HepG2 (cell line): ENCODE measurements around the gene PCGF2. TPM values are rescaled to one million over a fixed set of nuclear protein-coding genes. Genes with fewer than 3 reads are reported as not detected.

Source experiments
- CBX2 ChIP-seq, 2 experiments: fragments of 200-600 bp in 1 of 2; sonication (generic); formaldehyde crosslinking in 1 of 2; IDR thresholded peaks; 2 replicates each; pipeline versions ENCODE4 v1.7.0 to v1.8.1; 2018 to 2022; ENCODE audit warnings: low read depth in 2 of 2, low read length in 1 of 2, mild to moderate bottlenecking in 1 of 2, missing genetic modification reagents in 1 of 2
- EEA1 ChIP-seq: sonication (generic); formaldehyde crosslinking; IDR thresholded peaks from 2 replicates; pipeline ENCODE4 v1.5.1; 2020; ENCODE audit warnings: mild to moderate bottlenecking, missing genetic modification reagents, borderline replicate concordance
- KDM5A ChIP-seq: fragments of 200-600 bp; sonication (generic); IDR thresholded peaks from 2 replicates; pipeline ENCODE4 v1.7.0; 2018; ENCODE audit warnings: antibody characterized with exemption, mild to moderate bottlenecking, low read length, borderline replicate concordance
- KLF13 ChIP-seq: sonication (generic); formaldehyde crosslinking; IDR thresholded peaks from 2 replicates; pipeline ENCODE4 v1.4.0; 2020; ENCODE audit warnings: mild to moderate bottlenecking, missing genetic modification reagents
- KMT2A ChIP-seq: sonication (generic); formaldehyde crosslinking; IDR thresholded peaks from 2 replicates; pipeline ENCODE4 v1.4.0; 2020; ENCODE audit warnings: missing genetic modification reagents
- POLR2G ChIP-seq: fragments of 200-400 bp; formaldehyde crosslinking; IDR thresholded peaks from 2 replicates; pipeline ENCODE4 v1.6.1; 2018; ENCODE audit warnings: mild to moderate bottlenecking, low read depth, low read length, moderate library complexity
- THAP8 ChIP-seq: sonication (generic); formaldehyde crosslinking; IDR thresholded peaks from 2 replicates; pipeline ENCODE4 v1.5.1; 2020; ENCODE audit warnings: missing genetic modification reagents, mild to moderate bottlenecking, borderline replicate concordance
- ZBTB46 ChIP-seq: sonication (generic); formaldehyde crosslinking; IDR thresholded peaks from 2 replicates; pipeline ENCODE4 v1.4.0; 2020; ENCODE audit warnings: mild to moderate bottlenecking, missing genetic modification reagents, borderline replicate concordance
- ZNF225 ChIP-seq: sonication (generic); formaldehyde crosslinking; IDR thresholded peaks from 2 replicates; pipeline ENCODE4 v1.4.0; 2020; ENCODE audit warnings: mild to moderate bottlenecking, missing genetic modification reagents
- ZNF414 ChIP-seq: sonication (generic); formaldehyde crosslinking; IDR thresholded peaks from 2 replicates; pipeline ENCODE4 v1.5.0; 2020; ENCODE audit warnings: missing genetic modification reagents
- polyA plus RNA-seq, 8 experiments: library from polyadenylated mRNA; depleted of rRNA in 3 of 8; stranded (reverse) in 7 of 8; unstranded in 1 of 8; fragments of >200 nt; fragmentation: Illumina TruSeq in 4 of 8; extraction: Trizol in 4 of 8; gene quantifications; 2 replicates each; pipeline versions ENCODE4 v1.2.1 to v1.2.3, GENCODE V29; 2011 to 2016; ENCODE audit warnings: low read depth in 4 of 8, missing spikeins in 1 of 8, mixed read lengths in 1 of 8; ENCODE audit not compliant: insufficient read depth in 1 of 8
- total RNA-seq, 5 experiments: library from RNA; depleted of rRNA; stranded (reverse); fragments of >200 nt; fragmentation: Illumina TruSeq; extraction: Trizol; gene quantifications; 2 replicates each; pipeline ENCODE4 v1.2.3, GENCODE V29; 2016; ENCODE audit warnings: low read depth in 1 of 5
- TF ChIP-seq, protein P1 (sequence below): sonication (generic); formaldehyde crosslinking; IDR thresholded peaks from 2 replicates; pipeline ENCODE4 v1.5.1; 2020; ENCODE audit warnings: mild to moderate bottlenecking, missing genetic modification reagents, borderline replicate concordance
- TF ChIP-seq, protein P2 (sequence below): sonication (generic); formaldehyde crosslinking; IDR thresholded peaks from 2 replicates; pipeline ENCODE4 v1.4.0; 2020; ENCODE audit warnings: mild to moderate bottlenecking, missing genetic modification reagents, borderline replicate concordance

Gene PCGF2
- total and polyA plus RNA-seq, 2 of the 13 experiments (the other 11 are each of a cell fraction or from before 2014, with no cell fraction given) = 11.6 to 29.4 TPM

- TF ChIP-seq, protein P1, sequence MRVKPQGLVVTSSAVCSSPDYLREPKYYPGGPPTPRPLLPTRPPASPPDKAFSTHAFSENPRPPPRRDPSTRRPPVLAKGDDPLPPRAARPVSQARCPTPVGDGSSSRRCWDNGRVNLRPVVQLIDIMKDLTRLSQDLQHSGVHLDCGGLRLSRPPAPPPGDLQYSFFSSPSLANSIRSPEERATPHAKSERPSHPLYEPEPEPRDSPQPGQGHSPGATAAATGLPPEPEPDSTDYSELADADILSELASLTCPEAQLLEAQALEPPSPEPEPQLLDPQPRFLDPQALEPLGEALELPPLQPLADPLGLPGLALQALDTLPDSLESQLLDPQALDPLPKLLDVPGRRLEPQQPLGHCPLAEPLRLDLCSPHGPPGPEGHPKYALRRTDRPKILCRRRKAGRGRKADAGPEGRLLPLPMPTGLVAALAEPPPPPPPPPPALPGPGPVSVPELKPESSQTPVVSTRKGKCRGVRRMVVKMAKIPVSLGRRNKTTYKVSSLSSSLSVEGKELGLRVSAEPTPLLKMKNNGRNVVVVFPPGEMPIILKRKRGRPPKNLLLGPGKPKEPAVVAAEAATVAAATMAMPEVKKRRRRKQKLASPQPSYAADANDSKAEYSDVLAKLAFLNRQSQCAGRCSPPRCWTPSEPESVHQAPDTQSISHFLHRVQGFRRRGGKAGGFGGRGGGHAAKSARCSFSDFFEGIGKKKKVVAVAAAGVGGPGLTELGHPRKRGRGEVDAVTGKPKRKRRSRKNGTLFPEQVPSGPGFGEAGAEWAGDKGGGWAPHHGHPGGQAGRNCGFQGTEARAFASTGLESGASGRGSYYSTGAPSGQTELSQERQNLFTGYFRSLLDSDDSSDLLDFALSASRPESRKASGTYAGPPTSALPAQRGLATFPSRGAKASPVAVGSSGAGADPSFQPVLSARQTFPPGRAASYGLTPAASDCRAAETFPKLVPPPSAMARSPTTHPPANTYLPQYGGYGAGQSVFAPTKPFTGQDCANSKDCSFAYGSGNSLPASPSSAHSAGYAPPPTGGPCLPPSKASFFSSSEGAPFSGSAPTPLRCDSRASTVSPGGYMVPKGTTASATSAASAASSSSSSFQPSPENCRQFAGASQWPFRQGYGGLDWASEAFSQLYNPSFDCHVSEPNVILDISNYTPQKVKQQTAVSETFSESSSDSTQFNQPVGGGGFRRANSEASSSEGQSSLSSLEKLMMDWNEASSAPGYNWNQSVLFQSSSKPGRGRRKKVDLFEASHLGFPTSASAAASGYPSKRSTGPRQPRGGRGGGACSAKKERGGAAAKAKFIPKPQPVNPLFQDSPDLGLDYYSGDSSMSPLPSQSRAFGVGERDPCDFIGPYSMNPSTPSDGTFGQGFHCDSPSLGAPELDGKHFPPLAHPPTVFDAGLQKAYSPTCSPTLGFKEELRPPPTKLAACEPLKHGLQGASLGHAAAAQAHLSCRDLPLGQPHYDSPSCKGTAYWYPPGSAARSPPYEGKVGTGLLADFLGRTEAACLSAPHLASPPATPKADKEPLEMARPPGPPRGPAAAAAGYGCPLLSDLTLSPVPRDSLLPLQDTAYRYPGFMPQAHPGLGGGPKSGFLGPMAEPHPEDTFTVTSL (CRISPR knock-in tag) = no peak
- no peak for TF ChIP-seq CBX2 (IDR thresholded peaks at IDR 0.05; ENCODE audit: low read depth, low read length)
- TF ChIP-seq CBX2 (CRISPR knock-in tag; IDR thresholded peaks at IDR 0.05; ENCODE audit: low read depth) = peak; percentile 48; the same call in 1 of the 2 replicates
- no peak for TF ChIP-seq KLF13
- TF ChIP-seq EEA1 (CRISPR knock-in tag) = peak; percentile 67; the same call in 1 of the 2 replicates
- TF ChIP-seq KMT2A = 0 out of 2 replicates have a peak, but pooled peaks have one; percentile 29
- peak; percentile 18; the same call in 1 of the 2 replicates for TF ChIP-seq KDM5A
- no peak for TF ChIP-seq ZNF414 (CRISPR knock-in tag)
- no peak for TF ChIP-seq THAP8 (CRISPR knock-in tag)
- TF ChIP-seq, protein P2, sequence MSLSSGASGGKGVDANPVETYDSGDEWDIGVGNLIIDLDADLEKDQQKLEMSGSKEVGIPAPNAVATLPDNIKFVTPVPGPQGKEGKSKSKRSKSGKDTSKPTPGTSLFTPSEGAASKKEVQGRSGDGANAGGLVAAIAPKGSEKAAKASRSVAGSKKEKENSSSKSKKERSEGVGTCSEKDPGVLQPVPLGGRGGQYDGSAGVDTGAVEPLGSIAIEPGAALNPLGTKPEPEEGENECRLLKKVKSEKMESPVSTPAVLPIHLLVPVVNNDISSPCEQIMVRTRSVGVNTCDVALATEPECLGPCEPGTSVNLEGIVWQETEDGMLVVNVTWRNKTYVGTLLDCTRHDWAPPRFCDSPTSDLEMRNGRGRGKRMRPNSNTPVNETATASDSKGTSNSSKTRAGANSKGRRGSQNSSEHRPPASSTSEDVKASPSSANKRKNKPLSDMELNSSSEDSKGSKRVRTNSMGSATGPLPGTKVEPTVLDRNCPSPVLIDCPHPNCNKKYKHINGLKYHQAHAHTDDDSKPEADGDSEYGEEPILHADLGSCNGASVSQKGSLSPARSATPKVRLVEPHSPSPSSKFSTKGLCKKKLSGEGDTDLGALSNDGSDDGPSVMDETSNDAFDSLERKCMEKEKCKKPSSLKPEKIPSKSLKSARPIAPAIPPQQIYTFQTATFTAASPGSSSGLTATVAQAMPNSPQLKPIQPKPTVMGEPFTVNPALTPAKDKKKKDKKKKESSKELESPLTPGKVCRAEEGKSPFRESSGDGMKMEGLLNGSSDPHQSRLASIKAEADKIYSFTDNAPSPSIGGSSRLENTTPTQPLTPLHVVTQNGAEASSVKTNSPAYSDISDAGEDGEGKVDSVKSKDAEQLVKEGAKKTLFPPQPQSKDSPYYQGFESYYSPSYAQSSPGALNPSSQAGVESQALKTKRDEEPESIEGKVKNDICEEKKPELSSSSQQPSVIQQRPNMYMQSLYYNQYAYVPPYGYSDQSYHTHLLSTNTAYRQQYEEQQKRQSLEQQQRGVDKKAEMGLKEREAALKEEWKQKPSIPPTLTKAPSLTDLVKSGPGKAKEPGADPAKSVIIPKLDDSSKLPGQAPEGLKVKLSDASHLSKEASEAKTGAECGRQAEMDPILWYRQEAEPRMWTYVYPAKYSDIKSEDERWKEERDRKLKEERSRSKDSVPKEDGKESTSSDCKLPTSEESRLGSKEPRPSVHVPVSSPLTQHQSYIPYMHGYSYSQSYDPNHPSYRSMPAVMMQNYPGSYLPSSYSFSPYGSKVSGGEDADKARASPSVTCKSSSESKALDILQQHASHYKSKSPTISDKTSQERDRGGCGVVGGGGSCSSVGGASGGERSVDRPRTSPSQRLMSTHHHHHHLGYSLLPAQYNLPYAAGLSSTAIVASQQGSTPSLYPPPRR (CRISPR knock-in tag) = no peak
- peak; percentile 70; the same call in 1 of the 2 replicates for TF ChIP-seq ZBTB46 (CRISPR knock-in tag)
- peak; percentile 40; the same call in 1 of the 2 replicates for TF ChIP-seq ZNF225 (CRISPR knock-in tag)
- peak; percentile 26; the same call in 1 of the 2 replicates for TF ChIP-seq POLR2G
Measured at GRCh38 chr17:38706505-38707216, 41.5 kb downstream of the PCGF2 start (continued).
